GM06990 (cell line): ENCODE data around the gene FFAR4.

Experiments
- DNase-seq: peaks from one replicate; pipeline ENCODE4 v3.0.0-alpha.2; 2011; ENCODE audit not compliant: insufficient read length; ENCODE audit errors: extremely low read depth
- H3K27me3 ChIP-seq: replicated peaks from 2 replicates; pipeline ENCODE4 v1.6.0; 2011; ENCODE audit warnings: low read length; ENCODE audit not compliant: control insufficient read depth, insufficient read depth
- H3K36me3 ChIP-seq: 2 replicates; pipeline ENCODE4 v1.5.1; 2011; ENCODE audit warnings: low read length; ENCODE audit not compliant: control insufficient read depth, insufficient read depth
- H3K4me3 ChIP-seq: replicated peaks from 2 replicates; pipeline ENCODE4 v1.5.1; 2011; ENCODE audit warnings: low read depth, mild to moderate bottlenecking, control low read depth, low read length
- CTCF ChIP-seq: IDR thresholded peaks from 2 replicates; pipeline ENCODE4 v1.5.1; 2011; ENCODE audit warnings: low read length, control low read depth, mild to moderate bottlenecking, inconsistent platforms; ENCODE audit not compliant: insufficient read depth, poor library complexity, severe bottlenecking

The FFAR4 gene

GRCh38 chr10:93598157-93598556, 31.7 kb downstream of the FFAR4 start:
- no peak overlapping the region for H3K4me3 ChIP-seq
- no peaks in the 10 kb centered on the region; the same call in 1 of the 2 replicates for H3K27me3 ChIP-seq
- DNase-seq: no peak
- H3K36me3 ChIP-seq: no peaks in the 10 kb centered on the region
- no peak for TF ChIP-seq CTCF

GRCh38 chr10:93599335-93599734, 32.9 kb downstream of the FFAR4 start:
- H3K27me3 ChIP-seq: no peaks in the 10 kb centered on the region; the same call in 1 of the 2 replicates
- DNase-seq: no peak

GRCh38 chr10:93599778-93600177, 33.3 kb downstream of the FFAR4 start:
- no peak for TF ChIP-seq CTCF
- no peak for DNase-seq
- H3K36me3 ChIP-seq: no peaks in the 10 kb centered on the region
- H3K4me3 ChIP-seq: no peak overlapping the region
- H3K27me3 ChIP-seq: no peaks in the 10 kb centered on the region; the same call in 1 of the 2 replicates

More at GRCh38 chr10:93599335-93599734, 32.9 kb downstream of the FFAR4 start:
- Histone ChIP-seq H3K4me3 (no peak overlapping the region), H3K36me3 (no peaks in the 10 kb centered on the region)
- no peak for TF ChIP-seq CTCF

- no peak for DNase-seq
- Histone ChIP-seq H3K4me3 (no peak overlapping the region), H3K36me3 (no peaks in the 10 kb centered on the region), H3K27me3 (no peaks in the 10 kb centered on the region; the same call in 1 of the 2 replicates)
- TF ChIP-seq CTCF: no peak
Observed at GRCh38 chr10:93600446-93601145, 34.1 kb downstream of the FFAR4 start.

GRCh38 chr10:93601146-93601773, 34.8 kb downstream of the FFAR4 start, which contains the start of gene RBP4:
Gene RBP4 (minus strand): TSS chr10:93601235. CDS start chr10:93601028, 207 bp downstream.
- no peak for TF ChIP-seq CTCF
- Histone ChIP-seq H3K27me3 (no peaks in the 10 kb centered on the region; the same call in 1 of the 2 replicates), H3K4me3 (no peak within 1 kb of the TSS), H3K36me3 (no peaks in the 10 kb centered on the region)
- DNase-seq: no peak
